GM12878 (cell line): ENCODE results near the gene NFATC1. TPM values are rescaled to one million over a fixed set of nuclear protein-coding genes. Genes with fewer than 3 reads are reported as not detected.

Experiments used
- ATAC-seq: fragments of 200-7000 bp; cut with Tn5 transposase; 3 replicates; pipeline ENCODE4 v1.9.1; 2020; ENCODE audit warnings: mild to moderate bottlenecking, moderate library complexity
- BruUV-seq: library from RNA; stranded (reverse); fragments of 400-500 nt; replicated peaks from 2 replicates; lab custom pipeline; 2021; lab: Mats Ljungman, UMichigan
- CTCF ChIA-PET: fragments of 300-600 bp; sonication (Branson Sonifier 250); formaldehyde crosslinking; extraction: SDS; loops from one replicate; lab custom pipeline; 2021; ENCODE audit warnings: inconsistent platforms; lab: Yijun Ruan, JAX
- POLR2A ChIA-PET: fragments of 350-600 bp; formaldehyde crosslinking; extraction: SDS; loops from one replicate; lab custom pipeline; 2021; ENCODE audit warnings: inconsistent platforms; lab: Charles Lee
- RAD21 ChIA-PET: fragments of 300-600 bp; sonication (Branson Sonifier 250); formaldehyde crosslinking; loops from one replicate; lab custom pipeline; 2023; ENCODE audit warnings: antibody characterized with exemption; ENCODE audit not compliant: unreplicated experiment; lab: Charles Lee
- SMC1A ChIA-PET: fragments of 300-600 bp; sonication (Branson Sonifier 250); formaldehyde crosslinking; loops from one replicate; lab custom pipeline; 2023; ENCODE audit not compliant: unreplicated experiment, uncharacterized antibody; lab: Charles Lee
- DNase-seq: peaks from one replicate; pipeline ENCODE4 v3.0.0-alpha.2; 2011; ENCODE audit warnings: low read depth, low spot score
- FAIRE-seq: peaks from 3 replicates; lab custom pipeline; 2011; peaks lifted over from hg19 to GRCh38; lab: Jason Lieb, UNC
- H2AFZ ChIP-seq: 2 replicates; pipeline ENCODE4 v1.6.0; 2011; ENCODE audit warnings: low read depth, low read length, control low read depth; ENCODE audit not compliant: control insufficient read depth
- H3K27ac ChIP-seq: 2 replicates; pipeline ENCODE4 v1.5.1; 2011; ENCODE audit warnings: control low read depth; ENCODE audit not compliant: control insufficient read depth, insufficient read depth
- H3K27me3 ChIP-seq, 2 experiments: replicated peaks in 1 of 2; 2 replicates each; pipeline versions ENCODE4 v1.6.0 to v1.6.1; 2011; ENCODE audit warnings: low read length in 1 of 2; ENCODE audit not compliant: control insufficient read depth in 2 of 2, insufficient read depth in 2 of 2
- H3K36me3 ChIP-seq, 2 experiments: 2 replicates each; pipeline ENCODE4 v1.5.1; 2011; ENCODE audit warnings: low read length in 1 of 2; ENCODE audit not compliant: control insufficient read depth in 2 of 2, insufficient read depth in 2 of 2
- H3K4me1 ChIP-seq: 2 replicates; pipeline ENCODE4 v1.6.1; 2011; ENCODE audit warnings: mild to moderate bottlenecking, low read length, moderate library complexity, mixed read lengths; ENCODE audit not compliant: control insufficient read depth, insufficient read depth
- H3K4me2 ChIP-seq: 2 replicates; pipeline ENCODE4 v1.6.0; 2011; ENCODE audit warnings: control low read depth; ENCODE audit not compliant: control insufficient read depth, insufficient read depth
- H3K4me3 ChIP-seq: fragments of 200-600 bp; sonication (generic); 2 replicates; pipeline ENCODE4 v1.5.1; 2016
- H3K79me2 ChIP-seq: 2 replicates; pipeline ENCODE4 v1.6.0; 2011; ENCODE audit warnings: low read length; ENCODE audit not compliant: control insufficient read depth, insufficient read depth
- H3K9ac ChIP-seq: 2 replicates; pipeline ENCODE4 v1.8.0; 2011; ENCODE audit warnings: low read length, control low read depth, mixed read lengths; ENCODE audit not compliant: control insufficient read depth, insufficient read depth
- H3K9me3 ChIP-seq: replicated peaks from 3 replicates; pipeline ENCODE4 v1.5.1; 2011; ENCODE audit warnings: mild to moderate bottlenecking, low read length; ENCODE audit not compliant: control insufficient read depth, insufficient read depth
- H4K20me1 ChIP-seq: 2 replicates; pipeline ENCODE4 v1.6.0; 2011; ENCODE audit not compliant: control insufficient read depth, insufficient read depth
- ATF3 ChIP-seq: IDR thresholded peaks from 2 replicates; pipeline ENCODE4 v1.6.1; 2011; ENCODE audit warnings: low read depth, mild to moderate bottlenecking, low read length, moderate library complexity, borderline replicate concordance; ENCODE audit errors: extremely low read depth
- CHD2 ChIP-seq: IDR thresholded peaks from 2 replicates; pipeline ENCODE4 v1.6.1; 2011; ENCODE audit warnings: low read depth, low read length, improper control_type of control experiment, borderline replicate concordance
- HDAC6 ChIP-seq: fragments of 200-600 bp; sonication (generic); IDR thresholded peaks from one replicate; pipeline ENCODE4 v1.8.0; 2017; ENCODE audit warnings: antibody characterized with exemption; ENCODE audit not compliant: unreplicated experiment
- NR2F1 ChIP-seq: fragments of 450-650 bp; conservative IDR thresholded peaks from 2 replicates; pipeline ENCODE4 v1.6.1; 2017; ENCODE audit warnings: mild to moderate bottlenecking
- SREBF2 ChIP-seq: IDR thresholded peaks from 2 replicates; pipeline ENCODE4 v1.6.1; 2012; ENCODE audit warnings: mild to moderate bottlenecking, low read length
- ZNF217 ChIP-seq: fragments of 450-650 bp; IDR thresholded peaks from 2 replicates; pipeline ENCODE4 v1.6.1; 2017; ENCODE audit warnings: antibody characterized with exemption, mild to moderate bottlenecking
- WGBS: methylation state at CpG from one replicate; pipeline ENCODE4 v1.1.6; 2016; ENCODE audit warnings: low lambda C conversion rate; ENCODE audit not compliant: insufficient replicate concordance, insufficient coverage; ENCODE audit errors: missing lambda C conversion rate; 5-methylcytosine and 5-hydroxymethylcytosine counted together
- in situ Hi-C: fragments of 300-500 bp; cut with MboI; formaldehyde crosslinking; loops from 9 replicates; pipeline ENCODE4 v1.14.3; 2018; ENCODE audit warnings: mixed read lengths
- intact Hi-C: fragments of 100-400 bp; cut with micrococcal nuclease; formaldehyde crosslinking; loops from one replicate; pipeline ENCODE4 v1.14.2; 2022; ENCODE audit not compliant: unreplicated experiment
- polyA plus RNA-seq, 11 experiments: library from polyadenylated mRNA; depleted of rRNA in 4 of 11; unstranded in 6 of 11; stranded (reverse) in 5 of 11; fragments of >200 nt; fragmentation: Nextera tagmentation in 4 of 11; fragmentation: Illumina TruSeq in 1 of 11; extraction: Ambion mirVana in 4 of 11; extraction: Trizol in 1 of 11; gene quantifications; 1 replicate in 1 of 11; 2 replicates in 10 of 11; pipeline versions ENCODE4 v1.2.1 to v1.2.3, GENCODE V29; 2011 to 2016; ENCODE audit warnings: inconsistent platforms in 2 of 11, missing spikeins in 2 of 11, low read depth in 1 of 11
- total RNA-seq, 4 experiments: library from RNA; depleted of rRNA in 3 of 4; stranded (reverse); fragments of >200 nt in 3 of 4; fragmentation: Illumina TruSeq in 1 of 4; extraction: Trizol in 1 of 4; gene quantifications; 2 replicates each; pipeline versions ENCODE4 v1.2.1 to v1.2.3, GENCODE V29; 2013 to 2021
- TF ChIP-seq, protein P1 (sequence below): fragments of 450-650 bp; IDR thresholded peaks from 2 replicates; pipeline ENCODE4 v1.6.1; 2017; ENCODE audit warnings: low read depth, mild to moderate bottlenecking, moderate library complexity
- TF ChIP-seq, protein P2 (sequence below): IDR thresholded peaks from 2 replicates; pipeline ENCODE4 v1.6.1; 2011; ENCODE audit warnings: low read depth, low read length, improper control_type of control experiment, borderline replicate concordance

Gene NFATC1
- total and polyA plus RNA-seq, 10 of the 15 experiments (the other 5 are each of a cell fraction or from before 2014, with no cell fraction given): 0.84 to 20.8 (median 5.1) TPM

- H3K79me2 ChIP-seq: no peaks in the 10 kb centered on the region
Measured at GRCh38 chr18:79484661-79485621, 89.2 kb downstream of the NFATC1 start.

DNA sequence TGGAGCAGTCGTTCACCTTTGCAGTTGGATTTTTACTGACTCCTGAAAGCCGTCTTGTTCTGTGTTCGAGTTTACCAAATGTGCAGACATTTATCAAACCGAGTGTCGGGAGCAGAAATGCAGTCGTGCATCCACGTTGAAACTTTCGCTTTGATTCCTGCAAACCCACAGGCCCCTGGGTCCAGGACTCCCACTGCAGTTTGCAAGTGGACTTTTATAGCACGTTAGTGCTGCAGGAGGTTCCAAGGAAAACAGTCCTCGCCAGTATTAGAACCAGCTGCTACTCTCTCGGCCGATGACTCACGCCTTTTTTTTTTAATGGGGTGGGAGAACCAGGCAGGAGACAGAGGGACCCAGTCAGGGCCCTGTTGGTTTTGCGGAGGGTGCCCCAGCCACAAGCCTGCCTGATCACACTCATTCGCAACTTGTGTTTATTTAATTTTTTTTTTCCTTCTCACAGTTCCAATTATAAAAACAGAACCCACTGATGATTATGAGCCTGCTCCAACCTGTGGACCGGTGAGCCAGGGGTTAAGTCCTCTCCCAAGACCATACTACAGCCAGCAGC is 90.1 kb downstream of the NFATC1 start:
- Histone ChIP-seq H2AFZ (no peak overlapping the region), H4K20me1 (no peaks in the 10 kb centered on the region), H3K4me1 (no peaks in the 10 kb centered on the region), H3K27me3 (no peaks in the 10 kb centered on the region), H3K36me3 (no peaks in the 10 kb centered on the region; a peak in 2 of 4 replicates), H3K4me2 (no peak overlapping the region), H3K9me3 (no peaks in the 10 kb centered on the region; the same call in 2 of the 3 replicates), H3K9ac (no peak overlapping the region), H3K79me2 (no peaks in the 10 kb centered on the region), H3K4me3 (no peak overlapping the region), H3K27ac (no peak overlapping the region)
- no TSS peak for BruUV-seq
- intact Hi-C loops (no loop called here), in situ Hi-C loops (no loop called here)
- RAD21 ChIA-PET: no interaction called here
- FAIRE-seq (no peak), ATAC-seq (no peak), DNase-seq (no peak)
- SMC1A ChIA-PET: no interaction called here
- POLR2A ChIA-PET: no interaction called here
- CTCF ChIA-PET: no interaction called here
- WGBS: 81% methylated on average over 15 of the region's 16 CpGs
- TF ChIP-seq, protein P1, sequence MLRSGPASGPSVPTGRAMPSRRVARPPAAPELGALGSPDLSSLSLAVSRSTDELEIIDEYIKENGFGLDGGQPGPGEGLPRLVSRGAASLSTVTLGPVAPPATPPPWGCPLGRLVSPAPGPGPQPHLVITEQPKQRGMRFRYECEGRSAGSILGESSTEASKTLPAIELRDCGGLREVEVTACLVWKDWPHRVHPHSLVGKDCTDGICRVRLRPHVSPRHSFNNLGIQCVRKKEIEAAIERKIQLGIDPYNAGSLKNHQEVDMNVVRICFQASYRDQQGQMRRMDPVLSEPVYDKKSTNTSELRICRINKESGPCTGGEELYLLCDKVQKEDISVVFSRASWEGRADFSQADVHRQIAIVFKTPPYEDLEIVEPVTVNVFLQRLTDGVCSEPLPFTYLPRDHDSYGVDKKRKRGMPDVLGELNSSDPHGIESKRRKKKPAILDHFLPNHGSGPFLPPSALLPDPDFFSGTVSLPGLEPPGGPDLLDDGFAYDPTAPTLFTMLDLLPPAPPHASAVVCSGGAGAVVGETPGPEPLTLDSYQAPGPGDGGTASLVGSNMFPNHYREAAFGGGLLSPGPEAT: no peak
- TF ChIP-seq ZNF217 (no peak), CHD2 (no peak), ATF3 (no peak), HDAC6 (no peak), SREBF2 (no peak), NR2F1 (no peak)
- TF ChIP-seq, protein P2, sequence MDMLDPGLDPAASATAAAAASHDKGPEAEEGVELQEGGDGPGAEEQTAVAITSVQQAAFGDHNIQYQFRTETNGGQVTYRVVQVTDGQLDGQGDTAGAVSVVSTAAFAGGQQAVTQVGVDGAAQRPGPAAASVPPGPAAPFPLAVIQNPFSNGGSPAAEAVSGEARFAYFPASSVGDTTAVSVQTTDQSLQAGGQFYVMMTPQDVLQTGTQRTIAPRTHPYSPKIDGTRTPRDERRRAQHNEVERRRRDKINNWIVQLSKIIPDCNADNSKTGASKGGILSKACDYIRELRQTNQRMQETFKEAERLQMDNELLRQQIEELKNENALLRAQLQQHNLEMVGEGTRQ: no peak

More at GRCh38 chr18:79484661-79485621, 89.2 kb downstream of the NFATC1 start:
- ChIA-PET CTCF (no interaction called here), POLR2A (no interaction called here), RAD21 (no interaction called here), SMC1A (no interaction called here)
- no peaks in the 10 kb centered on the region; a peak in 2 of 4 replicates for H3K36me3 ChIP-seq
- H3K9me3 ChIP-seq: no peaks in the 10 kb centered on the region; the same call in 2 of the 3 replicates
- intact Hi-C loops (no loop called here), in situ Hi-C loops (no loop called here)
- TF ChIP-seq ATF3: no peak
- no peak overlapping the region for H3K9ac ChIP-seq
- H3K27me3 ChIP-seq: no peaks in the 10 kb centered on the region
- FAIRE-seq: no peak
- DNase-seq: no peak
- no TSS peak for BruUV-seq
- no peak for ATAC-seq
- H3K4me2 ChIP-seq: no peak overlapping the region
- H3K4me1 ChIP-seq: no peaks in the 10 kb centered on the region
- no peak overlapping the region for H3K27ac ChIP-seq
- no peak overlapping the region for H3K4me3 ChIP-seq
- no peak overlapping the region for H2AFZ ChIP-seq
- WGBS: 81% methylated on average over 40 of the region's 50 CpGs
- H4K20me1 ChIP-seq: no peaks in the 10 kb centered on the region
